ENCODE results near the gene SCRN2. TPM values are rescaled to one million over a fixed set of nuclear protein-coding genes. Genes with fewer than 3 reads are reported as not detected.

SCRN2 gene
- total RNA-seq, 2 donors from 2014 or later = 13.3 to 17.8 TPM

GRCh38 chr17:47831934-47832327 lies 9.1 kb downstream of the SCRN2 start:
- intact Hi-C loops (cut with DNase I) = no loop called here

DNA sequence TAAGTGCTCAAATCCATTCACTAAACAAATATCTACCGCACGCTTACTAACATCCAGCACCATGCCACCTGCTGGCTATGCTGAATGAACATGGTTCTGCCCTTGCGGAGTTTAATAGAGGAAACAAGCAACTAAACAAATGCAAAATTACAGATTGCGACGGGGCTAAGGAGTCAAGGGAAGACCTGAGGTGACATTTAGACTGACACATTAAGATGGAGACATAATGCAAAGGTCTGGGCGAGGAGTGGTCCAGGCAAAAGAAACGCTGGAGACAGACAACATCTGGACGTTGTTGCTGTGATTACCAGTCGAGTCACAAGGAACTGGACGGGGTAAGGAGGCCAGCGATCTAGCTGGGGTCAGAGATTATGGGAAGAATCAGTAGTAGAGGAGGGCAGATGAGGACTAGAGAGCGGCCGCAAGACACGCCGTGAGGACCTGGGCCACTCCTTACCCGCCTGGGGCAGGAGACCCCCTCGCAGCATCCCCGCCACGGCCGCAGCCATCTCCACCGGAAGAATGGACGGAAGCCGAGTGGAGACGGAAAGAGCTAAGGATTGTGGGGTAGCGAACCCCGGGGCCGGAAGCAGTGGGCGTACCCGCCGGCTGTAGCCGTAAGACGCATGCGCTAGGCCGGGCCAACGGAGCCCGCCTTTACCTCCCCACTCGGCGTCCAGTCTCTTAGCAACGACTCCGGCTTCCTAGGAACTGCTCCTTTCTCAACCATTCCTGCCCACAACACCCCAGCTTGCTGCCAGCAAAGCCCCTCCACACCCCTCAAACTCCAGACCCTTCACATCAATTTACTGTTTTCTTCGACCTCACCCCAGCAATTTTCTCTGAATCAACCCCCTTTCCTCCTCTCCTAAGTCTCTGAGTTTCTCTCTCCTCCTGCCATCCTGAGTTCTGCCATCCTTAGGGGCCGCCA lies 9.8 kb downstream of the SCRN2 start, which contains the start of the genes LRRC46 and MRPL10:
Gene LRRC46, plus strand, starts transcription at position 668 of the 931 bp plus-strand sequence. CDS start 320 bp downstream, outside the sequence.
Gene MRPL10, minus strand, starts transcription at position 539 of the 931 bp plus-strand sequence. Its CDS starts 30 bp downstream, at position 509.
- DNase-seq (ENCODE audit: low spot score) = peak; percentile 98
- intact Hi-C loops (cut with DNase I) = no loop called here

More at GRCh38 chr17:47831934-47832327, 9.1 kb downstream of the SCRN2 start:
- no peak for DNase-seq (ENCODE audit: low spot score)

DNA sequence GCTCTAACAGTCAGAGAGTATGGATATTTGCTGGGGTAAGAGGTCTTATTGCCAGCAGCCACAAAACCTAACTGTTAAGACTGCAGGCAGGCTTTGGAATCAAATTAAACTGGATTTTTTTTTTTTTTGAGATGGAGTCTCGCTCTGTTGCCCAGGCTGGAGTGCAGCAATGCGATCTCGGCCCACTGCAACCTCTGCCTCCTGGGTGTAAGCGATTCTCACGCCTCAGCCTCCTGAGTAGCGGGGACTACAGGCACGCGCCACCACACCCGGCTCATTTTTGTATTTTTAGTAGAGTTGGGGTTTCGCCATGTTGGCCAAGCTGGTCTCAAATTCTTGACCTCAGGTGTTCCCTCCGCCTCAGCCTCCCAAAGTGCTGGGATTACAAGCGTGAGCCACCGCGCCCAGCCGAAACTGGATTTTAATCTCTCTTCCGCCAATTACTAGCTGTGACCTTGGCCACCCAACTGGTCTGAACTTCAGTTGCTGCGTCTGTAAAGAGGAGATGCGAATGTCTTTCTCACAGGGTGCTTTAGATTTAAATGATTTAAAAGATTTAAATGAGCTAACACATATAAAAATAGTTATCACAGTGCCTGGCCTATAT lies 10.6 kb downstream of the SCRN2 start:
- no peak for DNase-seq (ENCODE audit: low spot score)
- intact Hi-C loops (cut with DNase I) = no loop called here

GRCh38 chr17:47829870-47830269 lies 11.2 kb downstream of the SCRN2 start:
- no peak for DNase-seq (ENCODE audit: low spot score)

DNA sequence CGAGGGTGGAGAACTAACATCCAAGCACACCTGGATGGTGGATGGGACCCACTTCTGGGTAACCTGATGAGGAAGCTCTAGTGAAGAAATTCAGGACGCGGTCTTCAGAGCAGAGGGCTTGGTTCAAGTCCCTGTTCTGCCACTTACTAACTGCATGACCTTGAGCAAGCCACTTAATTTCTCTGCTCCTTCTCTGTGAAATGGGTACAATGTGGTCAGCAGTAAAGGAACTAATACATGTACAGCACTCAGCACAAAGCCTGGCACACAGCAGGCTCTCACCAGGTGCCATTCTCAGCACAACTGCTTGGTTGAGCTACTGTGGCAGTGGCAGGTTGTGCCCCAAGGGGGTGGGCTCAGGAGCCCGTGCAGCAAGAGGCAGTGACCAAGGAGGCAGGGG lies 17.6 kb downstream of the SCRN2 start:
- intact Hi-C loops (cut with DNase I) = no loop called here

More at GRCh38 chr17:47829870-47830269, 11.2 kb downstream of the SCRN2 start:
- intact Hi-C loops (cut with DNase I) = no loop called here

GRCh38 chr17:47822785-47823184 lies 18.3 kb downstream of the SCRN2 start:
- no peak for DNase-seq (ENCODE audit: low spot score)

More for the DNA sequence above, 17.6 kb downstream of the SCRN2 start:
- no peak for DNase-seq (ENCODE audit: low spot score)

DNA sequence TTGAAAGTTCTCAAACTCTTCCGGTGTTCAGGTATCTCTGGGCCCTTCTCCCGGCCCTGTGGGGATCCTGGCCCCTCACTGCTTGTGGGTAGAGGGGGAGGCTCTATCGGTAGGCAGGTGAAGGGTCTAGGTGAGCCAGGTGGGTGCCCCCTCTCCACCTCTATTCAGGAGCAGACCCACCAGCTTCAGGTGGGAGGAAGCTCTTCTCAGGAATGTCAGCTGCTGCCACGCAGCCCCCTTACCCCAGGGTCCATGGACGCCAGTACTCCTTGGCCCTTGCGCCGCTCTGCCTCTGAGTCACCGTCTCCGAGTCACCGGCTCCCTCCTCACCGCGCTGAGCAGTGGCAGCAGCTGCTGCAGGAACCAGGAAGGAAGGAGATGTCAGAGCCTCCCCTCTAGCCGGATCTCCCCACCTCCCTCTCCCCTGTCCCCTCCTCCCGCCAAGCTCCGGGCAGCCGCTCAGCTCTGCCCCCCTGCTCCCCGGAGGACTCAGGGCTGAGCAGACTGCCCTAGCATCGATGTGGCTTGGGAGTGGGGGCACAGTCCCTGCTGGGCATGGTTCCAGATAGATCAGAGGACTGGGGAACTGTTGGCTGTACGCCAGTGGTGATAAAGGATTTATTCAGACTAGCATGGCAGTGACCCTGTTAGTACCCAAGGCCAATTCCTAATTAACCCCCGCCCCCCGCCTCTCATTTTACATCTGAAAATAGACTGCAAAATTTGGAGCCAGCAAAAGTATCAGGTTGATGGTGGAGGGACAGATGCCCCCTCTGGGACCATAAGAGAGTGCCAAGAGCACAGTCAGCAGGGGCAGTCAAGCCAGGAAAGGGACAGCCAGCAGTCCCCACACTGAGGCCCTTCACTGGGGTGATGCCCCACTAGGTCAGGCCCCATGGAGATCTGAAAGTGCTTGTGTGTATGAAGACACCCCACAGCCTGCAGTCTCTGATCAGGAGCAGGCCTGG lies 19.4 kb downstream of the SCRN2 start, which contains the start of gene OSBPL7:
Gene OSBPL7, minus strand, starts transcription at position 371 of the 968 bp plus-strand sequence. CDS start 1,516 bp downstream, outside the sequence.
- intact Hi-C loops (cut with DNase I) = no loop called here
- DNase-seq (ENCODE audit: low spot score) = peak; percentile 93

More at GRCh38 chr17:47822785-47823184, 18.3 kb downstream of the SCRN2 start:
- intact Hi-C loops (cut with DNase I) = no loop called here

DNA sequence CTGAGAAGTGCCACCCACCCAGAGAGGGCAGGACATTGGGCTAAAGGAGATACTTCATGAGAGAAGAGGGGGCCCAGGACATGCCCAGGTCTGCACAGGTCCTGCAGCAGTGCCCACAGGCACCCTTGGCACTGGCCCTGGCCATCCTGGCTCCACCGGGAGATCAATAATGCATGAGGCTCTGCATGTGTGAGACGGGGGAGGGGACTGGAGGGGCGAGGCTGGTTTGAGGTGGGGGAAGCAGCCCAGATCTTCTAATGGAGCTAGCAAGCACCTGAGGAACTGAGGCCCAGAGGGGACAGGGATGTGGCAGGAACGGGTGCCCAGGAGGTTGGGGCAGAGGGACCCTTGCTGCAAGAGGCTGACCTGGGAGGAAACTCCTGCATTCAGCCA lies 20.0 kb downstream of the SCRN2 start:
- intact Hi-C loops (cut with DNase I) = no loop called here
- DNase-seq (ENCODE audit: low spot score) = no peak

DNA sequence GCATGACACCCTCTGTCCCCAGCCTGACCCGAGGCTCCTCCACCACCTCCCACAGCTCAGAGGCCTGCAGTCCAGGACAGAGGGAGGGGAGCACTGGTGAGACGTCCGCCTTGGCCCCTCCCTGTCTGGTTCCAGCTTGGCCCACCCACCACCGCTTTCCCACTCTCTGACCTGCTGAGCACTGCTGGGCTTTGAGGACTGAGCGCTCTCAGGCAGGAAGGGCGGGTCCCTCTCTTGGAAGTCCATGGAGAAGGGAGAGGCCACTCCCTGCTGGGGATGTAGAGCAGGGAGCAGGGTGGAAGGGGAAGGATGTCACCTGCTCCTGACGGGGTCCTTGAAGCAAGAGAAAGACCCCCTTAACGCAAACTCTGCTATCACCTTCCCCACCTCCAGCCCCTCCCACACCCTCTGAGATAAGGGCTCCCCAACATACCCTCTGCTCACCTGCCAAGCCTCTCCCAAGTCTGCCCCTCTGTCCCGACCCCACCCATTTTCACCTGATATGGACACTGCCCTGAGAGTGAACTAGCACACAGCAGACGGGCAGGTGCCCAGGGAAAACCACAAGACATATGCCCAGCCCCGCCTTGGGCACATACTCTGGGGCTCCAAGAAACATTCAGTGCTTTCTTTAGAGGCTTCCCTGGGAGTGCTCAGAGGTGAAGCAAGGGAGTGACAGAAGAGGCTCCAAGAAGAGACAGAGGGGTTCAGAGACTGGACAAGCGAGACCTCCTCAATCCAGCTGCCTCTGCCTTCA lies 20.9 kb downstream of the SCRN2 start:
- intact Hi-C loops (cut with DNase I) = no loop called here
- no peak for DNase-seq (ENCODE audit: low spot score)

DNA sequence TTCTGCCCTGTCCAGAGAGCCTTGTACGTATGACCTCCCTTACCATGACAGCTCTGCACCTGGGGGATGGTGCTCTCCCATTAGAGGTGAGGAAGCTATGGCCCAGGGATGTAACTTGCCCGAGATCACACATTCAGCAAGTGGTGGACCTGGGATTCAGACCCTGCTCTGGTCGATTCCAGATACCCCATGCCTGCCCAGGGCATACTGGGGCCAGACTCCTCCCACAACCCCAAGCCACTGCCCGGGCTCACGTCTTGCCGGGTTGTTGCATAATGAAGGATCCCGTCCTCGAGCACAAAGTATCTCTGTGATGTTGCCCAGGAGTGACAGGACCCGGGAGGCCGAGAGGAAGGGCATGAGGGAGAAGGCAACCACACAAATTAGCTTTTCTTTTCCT lies 21.6 kb downstream of the SCRN2 start:
- no peak for DNase-seq (ENCODE audit: low spot score)
- intact Hi-C loops (cut with DNase I) = no loop called here

GRCh38 chr17:47818002-47818695 lies 22.9 kb downstream of the SCRN2 start:
- no peak for DNase-seq (ENCODE audit: low spot score)
- intact Hi-C loops (cut with DNase I) = no loop called here

GRCh38 chr17:47816947-47817346 lies 24.1 kb downstream of the SCRN2 start:
- intact Hi-C loops (cut with DNase I) = no loop called here
- peak; percentile 11 for DNase-seq (ENCODE audit: low spot score)

DNA sequence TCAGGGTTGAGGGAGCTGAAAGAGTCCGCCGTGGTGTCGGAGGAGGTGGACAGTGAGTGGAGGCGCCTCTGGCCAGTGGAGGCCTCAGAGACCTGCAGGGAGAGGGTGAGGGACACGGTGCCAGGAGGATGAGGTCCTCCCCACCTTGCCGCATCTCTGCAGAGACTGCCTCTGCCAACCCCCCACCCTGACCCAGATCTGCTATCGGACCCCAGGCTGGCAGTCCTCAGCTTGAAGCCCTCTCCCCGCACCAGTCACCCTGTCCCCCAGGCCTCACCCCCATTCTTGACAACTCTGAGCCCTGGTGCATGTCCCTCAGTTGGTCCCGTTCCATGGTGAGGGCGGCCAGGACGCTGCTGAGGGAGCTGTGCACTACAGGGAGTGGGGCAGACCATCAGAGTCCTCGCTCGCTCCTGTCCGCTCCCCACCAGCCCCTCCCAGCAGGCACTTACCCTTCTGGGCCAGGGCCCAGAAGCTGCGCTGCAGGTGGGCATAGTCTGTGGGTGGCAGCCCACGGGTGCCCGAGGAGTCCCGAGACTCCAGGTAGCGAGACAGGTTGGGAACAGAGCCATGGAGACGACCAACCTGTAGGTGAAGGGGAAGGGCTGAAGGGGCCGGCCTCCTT lies 24.9 kb downstream of the SCRN2 start:
- peak; percentile 62 for DNase-seq (ENCODE audit: low spot score)
- intact Hi-C loops (cut with DNase I) = no loop called here

- intact Hi-C loops (cut with DNase I) = no loop called here
- peak; percentile 69 for DNase-seq (ENCODE audit: low spot score)
Observed at GRCh38 chr17:47815106-47815918, 25.8 kb downstream of the SCRN2 start.

DNA sequence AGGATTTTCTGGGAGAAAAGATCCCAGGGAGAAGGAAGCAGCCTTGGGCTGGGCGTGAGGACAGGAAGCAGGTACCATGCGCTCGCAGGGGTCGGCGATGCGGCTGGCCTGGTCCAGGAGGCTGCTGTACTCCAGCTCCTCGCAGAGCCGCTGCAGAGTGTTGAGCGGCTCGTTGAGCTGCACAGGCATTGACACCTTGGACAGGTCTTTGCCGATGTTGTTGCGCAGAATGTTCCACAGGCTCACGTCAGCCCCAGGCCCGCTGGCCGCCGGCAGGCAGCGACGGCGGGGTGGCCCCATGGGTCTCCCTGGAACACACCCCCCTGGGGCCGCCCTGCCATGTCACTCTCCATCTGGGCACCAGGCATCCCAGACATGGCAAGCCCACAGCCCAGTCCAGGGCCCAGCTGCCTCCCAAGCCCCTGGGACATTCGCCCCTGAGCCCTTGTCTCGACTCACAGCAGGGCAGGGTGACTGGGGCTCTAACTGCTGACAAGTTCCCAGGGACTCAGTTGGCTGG lies 27.5 kb downstream of the SCRN2 start:
- DNase-seq (ENCODE audit: low spot score) = peak; percentile 73
- intact Hi-C loops (cut with DNase I) = loop anchor here in 1 of 2 donors (5.0 kb wide), 1 partner anchor 116 kb away; no protein-coding TSS in a partner anchor

GRCh38 chr17:47813077-47813476 lies 28.0 kb downstream of the SCRN2 start:
- DNase-seq (ENCODE audit: low spot score) = peak; percentile 78
- intact Hi-C loops (cut with DNase I) = loop anchor here in 1 of 2 donors (5.0 kb wide), 1 partner anchor 116 kb away; no protein-coding TSS in a partner anchor
